Fibroblast of mammary gland (primary cell): ENCODE results near the gene SETBP1.
"Not testable (repeated sequence)": the region's sequence is repeated elsewhere in the genome, so short reads cannot be mapped to it uniquely, and the experiment has no call there.

ENCODE experiments used
- DNase-seq: peaks from one replicate; pipeline ENCODE4 v3.0.0-alpha.2; 2010; ENCODE audit warnings: low read depth
- H3K4me3 ChIP-seq: 2 replicates; pipeline ENCODE4 v1.5.1; 2011; ENCODE audit warnings: low read depth, mild to moderate bottlenecking, low read length, moderate library complexity; ENCODE audit not compliant: control insufficient read depth
- TF ChIP-seq, protein P1 (sequence below): conservative IDR thresholded peaks from 2 replicates; pipeline ENCODE4 v1.5.1; 2011; ENCODE audit warnings: low read depth, low read length, inconsistent platforms; ENCODE audit not compliant: control insufficient read depth, insufficient read depth

Gene SETBP1

DNA sequence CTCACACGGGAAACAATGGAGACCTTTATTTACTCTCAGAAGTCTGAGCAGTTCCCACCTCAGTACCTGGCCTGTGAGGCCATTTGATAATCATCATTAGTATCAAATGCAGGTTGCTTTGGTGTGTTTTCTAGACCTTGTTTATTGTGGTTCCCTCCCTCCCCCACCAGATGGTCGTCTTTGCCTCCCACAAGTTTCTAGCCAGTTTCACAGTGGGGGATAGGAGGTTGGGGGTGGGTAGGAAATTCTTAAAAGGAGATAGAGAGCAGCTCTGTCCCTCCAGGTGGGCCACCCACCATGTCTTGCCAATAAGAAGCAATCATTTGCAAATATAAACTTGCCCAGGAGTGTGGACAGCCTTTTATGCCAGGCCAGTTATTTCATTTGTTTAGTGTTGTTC lies 31.3 kb downstream of the SETBP1 start:
- DNase-seq = no peak
- no peak overlapping the region for H3K4me3 ChIP-seq
- TF ChIP-seq, protein P1, sequence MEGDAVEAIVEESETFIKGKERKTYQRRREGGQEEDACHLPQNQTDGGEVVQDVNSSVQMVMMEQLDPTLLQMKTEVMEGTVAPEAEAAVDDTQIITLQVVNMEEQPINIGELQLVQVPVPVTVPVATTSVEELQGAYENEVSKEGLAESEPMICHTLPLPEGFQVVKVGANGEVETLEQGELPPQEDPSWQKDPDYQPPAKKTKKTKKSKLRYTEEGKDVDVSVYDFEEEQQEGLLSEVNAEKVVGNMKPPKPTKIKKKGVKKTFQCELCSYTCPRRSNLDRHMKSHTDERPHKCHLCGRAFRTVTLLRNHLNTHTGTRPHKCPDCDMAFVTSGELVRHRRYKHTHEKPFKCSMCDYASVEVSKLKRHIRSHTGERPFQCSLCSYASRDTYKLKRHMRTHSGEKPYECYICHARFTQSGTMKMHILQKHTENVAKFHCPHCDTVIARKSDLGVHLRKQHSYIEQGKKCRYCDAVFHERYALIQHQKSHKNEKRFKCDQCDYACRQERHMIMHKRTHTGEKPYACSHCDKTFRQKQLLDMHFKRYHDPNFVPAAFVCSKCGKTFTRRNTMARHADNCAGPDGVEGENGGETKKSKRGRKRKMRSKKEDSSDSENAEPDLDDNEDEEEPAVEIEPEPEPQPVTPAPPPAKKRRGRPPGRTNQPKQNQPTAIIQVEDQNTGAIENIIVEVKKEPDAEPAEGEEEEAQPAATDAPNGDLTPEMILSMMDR = no peak

DNA sequence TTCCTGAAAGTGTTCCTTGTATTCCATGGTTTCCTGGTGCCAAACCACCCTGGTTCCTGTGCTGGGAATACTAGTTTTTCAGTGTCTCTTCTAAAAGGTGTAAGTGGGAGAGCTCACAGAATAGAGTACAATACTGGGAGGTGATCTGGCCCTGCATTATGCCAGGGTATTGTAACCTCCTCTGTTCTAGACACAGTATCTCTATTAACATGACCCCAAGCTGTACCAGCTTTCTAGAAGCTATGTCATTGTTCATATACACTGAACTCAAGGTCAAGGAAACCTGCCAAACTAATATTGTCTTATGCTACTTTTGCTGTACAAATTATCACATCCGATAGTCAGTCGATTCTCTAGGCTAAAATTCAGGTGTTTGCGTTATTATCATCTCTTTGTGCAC lies 32.7 kb downstream of the SETBP1 start:
- TF ChIP-seq, protein P1 = no peak
- no peak overlapping the region for H3K4me3 ChIP-seq
- DNase-seq = no peak

DNA sequence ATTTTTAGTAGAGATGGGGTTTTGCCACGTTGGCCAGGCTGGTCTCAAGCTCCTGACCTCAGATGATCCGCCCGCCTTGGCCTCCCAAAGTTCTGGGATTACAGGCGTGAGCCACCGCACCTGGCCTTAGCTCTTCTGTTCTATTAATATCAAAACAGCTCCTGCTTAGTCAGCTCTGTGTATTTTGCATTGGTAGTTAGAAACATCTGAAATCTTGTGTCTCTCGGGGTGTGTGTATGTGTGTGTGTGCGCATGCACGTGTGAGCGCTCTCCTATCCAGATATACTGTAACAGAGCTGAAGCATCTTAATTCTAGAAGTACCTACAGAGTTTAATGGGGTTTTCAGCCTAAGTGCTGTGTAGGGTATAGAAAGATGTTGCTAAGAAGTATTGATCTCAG lies 33.7 kb downstream of the SETBP1 start:
- H3K4me3 ChIP-seq = no peak overlapping the region
- DNase-seq = no peak
- TF ChIP-seq, protein P1 = no peak

DNA sequence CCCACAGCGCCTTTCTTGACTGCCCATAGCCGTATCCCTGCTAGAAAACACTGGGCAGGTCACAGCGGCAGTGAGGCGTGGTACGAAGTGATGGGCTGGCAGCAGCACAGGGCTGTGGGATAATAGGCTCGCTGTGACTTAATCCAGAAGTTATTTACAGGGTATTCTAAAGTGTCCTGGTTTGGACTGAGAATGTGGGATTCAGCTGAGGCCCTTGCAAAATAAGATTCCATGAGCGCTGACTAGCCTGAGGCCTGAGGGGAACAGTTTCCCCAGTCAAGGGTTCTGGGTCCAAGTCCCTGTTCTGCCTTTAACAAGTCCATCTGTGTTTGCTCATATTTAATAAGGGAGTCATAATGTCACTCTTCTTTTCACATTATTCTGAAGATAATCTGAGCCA lies 34.6 kb downstream of the SETBP1 start:
- no peak overlapping the region for H3K4me3 ChIP-seq
- peak; percentile 79 for DNase-seq
- TF ChIP-seq, protein P1 = no peak

DNA sequence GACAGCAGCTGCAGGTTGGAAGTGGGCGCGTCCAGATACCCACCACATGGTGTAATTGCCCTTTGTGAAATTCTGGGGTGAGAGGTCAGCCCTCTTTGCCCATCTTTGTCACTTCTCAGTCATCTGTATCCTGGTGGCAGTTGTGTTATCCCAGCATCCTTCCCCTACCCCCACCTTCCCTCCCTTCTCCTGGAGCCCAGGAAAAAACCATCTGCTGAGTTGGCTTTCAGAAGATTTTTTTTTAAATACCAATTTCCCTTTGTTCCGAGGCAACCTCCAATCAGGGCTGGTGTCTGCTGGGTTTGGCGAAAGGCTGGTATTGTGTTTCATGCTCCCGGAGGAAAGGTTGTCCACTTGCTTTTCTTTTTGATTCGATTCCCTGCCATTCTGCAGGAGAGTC lies 35.2 kb downstream of the SETBP1 start:
- H3K4me3 ChIP-seq = no peak overlapping the region
- TF ChIP-seq, protein P1 = no peak
- no peak for DNase-seq

DNA sequence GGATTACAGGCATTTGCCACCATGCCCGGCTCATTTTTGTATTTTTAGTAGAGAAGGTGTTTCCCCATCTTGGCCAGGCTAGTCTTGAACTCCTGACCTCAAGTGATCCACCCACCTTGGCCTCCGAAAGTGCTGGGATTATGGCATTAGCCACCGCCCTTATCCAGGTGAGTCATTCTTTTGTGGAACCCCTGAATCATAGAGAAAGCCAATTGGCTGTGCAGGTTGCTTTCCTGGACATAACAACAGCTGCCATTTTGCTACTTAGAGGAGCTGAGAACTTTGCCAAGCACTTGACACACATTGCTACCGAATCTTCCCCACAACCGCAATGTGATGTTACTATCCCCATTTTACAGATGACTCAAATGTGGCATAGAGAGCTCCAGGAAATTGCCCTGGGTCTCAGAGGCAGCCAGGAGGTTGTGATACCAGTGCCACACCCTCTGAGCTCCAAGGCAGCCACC lies 36.0 kb downstream of the SETBP1 start:
- TF ChIP-seq, protein P1 = no peak
- peak; percentile 42 for DNase-seq
- no peak overlapping the region for H3K4me3 ChIP-seq

DNA sequence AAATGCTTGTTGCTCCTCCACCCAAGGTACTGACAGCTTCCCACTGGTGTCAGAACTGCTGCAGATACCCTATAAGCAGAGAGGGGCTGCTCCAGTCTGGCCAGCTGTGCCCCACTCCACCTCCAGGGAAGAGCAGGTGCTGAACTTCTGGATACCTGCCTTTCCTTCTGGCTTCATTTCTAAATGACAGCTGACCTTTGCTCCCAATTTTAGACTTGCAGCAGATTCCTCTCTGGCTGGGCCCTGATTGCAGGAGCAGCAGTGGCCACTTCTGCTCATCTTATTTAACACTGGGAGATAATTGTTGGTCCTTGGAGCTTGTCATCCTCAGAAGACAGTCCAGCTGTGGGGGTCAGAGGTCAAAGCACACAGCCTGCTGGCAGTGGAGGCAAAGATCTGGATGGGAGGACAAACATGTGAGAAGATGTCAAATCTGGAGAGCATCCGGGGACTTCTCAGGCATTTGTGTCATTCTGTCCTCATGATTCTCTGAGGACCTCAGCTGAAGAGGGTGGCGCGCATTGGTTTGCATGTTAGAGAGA lies 38.9 kb downstream of the SETBP1 start:
- DNase-seq = no peak
- TF ChIP-seq, protein P1 = no peak
- no peak overlapping the region for H3K4me3 ChIP-seq

DNA sequence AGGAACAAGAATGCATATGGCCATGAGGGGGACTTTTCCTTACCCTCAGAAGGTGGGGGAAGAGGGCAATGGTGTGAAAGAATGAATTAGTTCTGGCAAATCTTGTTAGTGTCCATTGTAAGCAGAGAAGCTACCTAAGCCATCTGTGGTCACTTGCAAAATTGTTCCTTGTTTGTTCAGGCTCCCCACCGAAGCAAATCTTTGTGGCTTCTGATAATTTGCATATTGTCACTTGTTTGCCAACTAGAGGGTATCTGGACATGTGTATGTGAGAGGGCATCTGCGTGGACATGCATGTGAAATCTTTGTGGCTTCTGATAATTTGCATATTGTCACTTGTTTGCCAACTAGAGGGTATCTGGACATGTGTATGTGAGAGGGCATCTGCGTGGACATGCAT lies 41.1 kb downstream of the SETBP1 start:
- H3K4me3 ChIP-seq, DNase-seq: not testable (repeated sequence)
